ENCODE data around the gene XCR1.
A peak's percentile ranks its signal among the peaks of the same experiment; 100 is the strongest.
"Not testable (repeated sequence)": the region's sequence is repeated elsewhere in the genome, so short reads cannot be mapped to it uniquely, and the experiment has no call there.

The XCR1 gene

GRCh38 chr3:46061887-46062286 lies 34.6 kb upstream of the XCR1 start:
- no peaks in the 10 kb centered on the region for H3K27me3 ChIP-seq (ENCODE audit: control insufficient read depth in 5 of 5, insufficient read depth in 4 of 5, low read length in 5 of 5)
- no peaks in the 10 kb centered on the region for H3K9me3 ChIP-seq (ENCODE audit: control insufficient read depth in 5 of 5, low read length in 5 of 5)
- H3K9ac ChIP-seq (ENCODE audit: low read length in 5 of 5) = no peak overlapping the region
- peak overlapping the region in 1 of 5 donors; percentile 21 for H3K4me3 ChIP-seq (ENCODE audit: low read depth in 1 of 5, low read length in 5 of 5)
- H3K36me3 ChIP-seq (ENCODE audit: control insufficient read depth in 5 of 5, insufficient read depth in 5 of 5, low read length in 5 of 5) = no peaks in the 10 kb centered on the region
- H3K4me1 ChIP-seq (ENCODE audit: control insufficient read depth in 5 of 5, insufficient read depth in 5 of 5, low read length in 5 of 5) = peaks cover 5 to 44% (median 34%) of the 10 kb centered on the region in 5 donors
- no peak overlapping the region for H3K27ac ChIP-seq (ENCODE audit: low read depth, low read length)

- Histone ChIP-seq H3K4me3 (ENCODE audit: low read depth in 1 of 5, low read length in 5 of 5) (peak overlapping the region in 1 of 5 donors; percentile 21), H3K36me3 (ENCODE audit: control insufficient read depth in 5 of 5, insufficient read depth in 5 of 5, low read length in 5 of 5) (no peaks in the 10 kb centered on the region), H3K4me1 (ENCODE audit: control insufficient read depth in 5 of 5, insufficient read depth in 5 of 5, low read length in 5 of 5) (peaks cover 5 to 43% (median 34%) of the 10 kb centered on the region in 5 donors), H3K27me3 (ENCODE audit: control insufficient read depth in 5 of 5, insufficient read depth in 4 of 5, low read length in 5 of 5) (no peaks in the 10 kb centered on the region), H3K27ac (ENCODE audit: low read depth, low read length) (no peak overlapping the region), H3K9me3 (ENCODE audit: control insufficient read depth in 5 of 5, low read length in 5 of 5) (no peaks in the 10 kb centered on the region), H3K9ac (ENCODE audit: low read length in 5 of 5) (no peak overlapping the region)
Observed at GRCh38 chr3:46061108-46061720, 33.9 kb upstream of the XCR1 start.

- Histone ChIP-seq H3K9me3 (ENCODE audit: control insufficient read depth in 5 of 5, low read length in 5 of 5) (no peaks in the 10 kb centered on the region), H3K36me3 (ENCODE audit: control insufficient read depth in 5 of 5, insufficient read depth in 5 of 5, low read length in 5 of 5) (no peaks in the 10 kb centered on the region), H3K4me1 (ENCODE audit: control insufficient read depth in 5 of 5, insufficient read depth in 5 of 5, low read length in 5 of 5) (peaks cover 5 to 40% (median 30%) of the 10 kb centered on the region in 5 donors), H3K9ac (ENCODE audit: low read length in 5 of 5) (no peak overlapping the region), H3K27me3 (ENCODE audit: control insufficient read depth in 5 of 5, insufficient read depth in 4 of 5, low read length in 5 of 5) (no peaks in the 10 kb centered on the region), H3K4me3 (ENCODE audit: low read depth in 1 of 5, low read length in 5 of 5) (no peak overlapping the region), H3K27ac (ENCODE audit: low read depth, low read length) (no peak overlapping the region)
Observed at GRCh38 chr3:46060551-46060950, 33.3 kb upstream of the XCR1 start.

GRCh38 chr3:46059432-46059831 lies 32.1 kb upstream of the XCR1 start:
- Histone ChIP-seq H3K4me3 (ENCODE audit: low read depth in 1 of 5, low read length in 5 of 5) (no peak overlapping the region), H3K27ac (ENCODE audit: low read depth, low read length) (no peak overlapping the region), H3K27me3 (ENCODE audit: control insufficient read depth in 5 of 5, insufficient read depth in 4 of 5, low read length in 5 of 5) (no peaks in the 10 kb centered on the region), H3K9ac (ENCODE audit: low read length in 5 of 5) (no peak overlapping the region), H3K9me3 (ENCODE audit: control insufficient read depth in 5 of 5, low read length in 5 of 5) (no peaks in the 10 kb centered on the region), H3K4me1 (ENCODE audit: control insufficient read depth in 5 of 5, insufficient read depth in 5 of 5, low read length in 5 of 5) (peaks cover 5 to 36% (median 28%) of the 10 kb centered on the region in 5 donors), H3K36me3 (ENCODE audit: control insufficient read depth in 5 of 5, insufficient read depth in 5 of 5, low read length in 5 of 5) (no peaks in the 10 kb centered on the region)

- Histone ChIP-seq H3K4me1 (ENCODE audit: control insufficient read depth in 5 of 5, insufficient read depth in 5 of 5, low read length in 5 of 5) (peaks cover 5 to 36% (median 28%) of the 10 kb centered on the region in 5 donors), H3K36me3 (ENCODE audit: control insufficient read depth in 5 of 5, insufficient read depth in 5 of 5, low read length in 5 of 5) (no peaks in the 10 kb centered on the region), H3K27me3 (ENCODE audit: control insufficient read depth in 5 of 5, insufficient read depth in 4 of 5, low read length in 5 of 5) (no peaks in the 10 kb centered on the region), H3K4me3 (ENCODE audit: low read depth in 1 of 5, low read length in 5 of 5) (no peak overlapping the region), H3K9ac (ENCODE audit: low read length in 5 of 5) (no peak overlapping the region), H3K27ac (ENCODE audit: low read depth, low read length) (no peak overlapping the region), H3K9me3 (ENCODE audit: control insufficient read depth in 5 of 5, low read length in 5 of 5) (no peaks in the 10 kb centered on the region)
Observed at GRCh38 chr3:46058981-46059380, 31.7 kb upstream of the XCR1 start.

- H3K27ac ChIP-seq (ENCODE audit: low read depth, low read length) = no peak overlapping the region
- H3K4me3 ChIP-seq (ENCODE audit: low read depth in 1 of 5, low read length in 5 of 5) = no peak overlapping the region
- no peak overlapping the region for H3K9ac ChIP-seq (ENCODE audit: low read length in 5 of 5)
- no peaks in the 10 kb centered on the region for H3K27me3 ChIP-seq (ENCODE audit: control insufficient read depth in 5 of 5, insufficient read depth in 4 of 5, low read length in 5 of 5)
- no peaks in the 10 kb centered on the region for H3K36me3 ChIP-seq (ENCODE audit: control insufficient read depth in 5 of 5, insufficient read depth in 5 of 5, low read length in 5 of 5)
- H3K4me1 ChIP-seq (ENCODE audit: control insufficient read depth in 5 of 5, insufficient read depth in 5 of 5, low read length in 5 of 5) = peaks cover 2 to 25% (median 19%) of the 10 kb centered on the region in 5 donors
- no peaks in the 10 kb centered on the region for H3K9me3 ChIP-seq (ENCODE audit: control insufficient read depth in 5 of 5, low read length in 5 of 5)
Observed at GRCh38 chr3:46057716-46058115, 30.4 kb upstream of the XCR1 start.

GRCh38 chr3:46056686-46057085 lies 29.4 kb upstream of the XCR1 start:
- H3K9ac ChIP-seq (ENCODE audit: low read length in 5 of 5) = no peak overlapping the region
- no peaks in the 10 kb centered on the region for H3K36me3 ChIP-seq (ENCODE audit: control insufficient read depth in 5 of 5, insufficient read depth in 5 of 5, low read length in 5 of 5)
- no peaks in the 10 kb centered on the region for H3K27me3 ChIP-seq (ENCODE audit: control insufficient read depth in 5 of 5, insufficient read depth in 4 of 5, low read length in 5 of 5)
- peaks cover 0 to 15% (median 12%) of the 10 kb centered on the region in 5 donors for H3K4me1 ChIP-seq (ENCODE audit: control insufficient read depth in 5 of 5, insufficient read depth in 5 of 5, low read length in 5 of 5)
- H3K27ac ChIP-seq (ENCODE audit: low read depth, low read length) = no peak overlapping the region
- H3K9me3 ChIP-seq (ENCODE audit: control insufficient read depth in 5 of 5, low read length in 5 of 5) = no peaks in the 10 kb centered on the region
- H3K4me3 ChIP-seq (ENCODE audit: low read depth in 1 of 5, low read length in 5 of 5) = no peak overlapping the region

GRCh38 chr3:46053761-46054515 lies 26.7 kb upstream of the XCR1 start:
- H3K36me3 ChIP-seq (ENCODE audit: control insufficient read depth in 5 of 5, insufficient read depth in 5 of 5, low read length in 5 of 5); H3K4me3 ChIP-seq (ENCODE audit: low read depth in 1 of 5, low read length in 5 of 5); H3K4me1 ChIP-seq (ENCODE audit: control insufficient read depth in 5 of 5, insufficient read depth in 5 of 5, low read length in 5 of 5); H3K27ac ChIP-seq (ENCODE audit: low read depth, low read length); H3K9ac ChIP-seq (ENCODE audit: low read length in 5 of 5); H3K9me3 ChIP-seq (ENCODE audit: control insufficient read depth in 5 of 5, low read length in 5 of 5); H3K27me3 ChIP-seq (ENCODE audit: control insufficient read depth in 5 of 5, insufficient read depth in 4 of 5, low read length in 5 of 5): not testable (repeated sequence)

- not testable (repeated sequence) for H3K27me3 ChIP-seq (ENCODE audit: control insufficient read depth in 5 of 5, insufficient read depth in 4 of 5, low read length in 5 of 5); H3K9me3 ChIP-seq (ENCODE audit: control insufficient read depth in 5 of 5, low read length in 5 of 5); H3K4me3 ChIP-seq (ENCODE audit: low read depth in 1 of 5, low read length in 5 of 5); H3K36me3 ChIP-seq (ENCODE audit: control insufficient read depth in 5 of 5, insufficient read depth in 5 of 5, low read length in 5 of 5); H3K9ac ChIP-seq (ENCODE audit: low read length in 5 of 5); H3K4me1 ChIP-seq (ENCODE audit: control insufficient read depth in 5 of 5, insufficient read depth in 5 of 5, low read length in 5 of 5); H3K27ac ChIP-seq (ENCODE audit: low read depth, low read length)
Observed at GRCh38 chr3:46053265-46053664, 26.0 kb upstream of the XCR1 start.

GRCh38 chr3:46052531-46052930 lies 25.2 kb upstream of the XCR1 start:
- Histone ChIP-seq H3K4me3 (ENCODE audit: low read depth in 1 of 5, low read length in 5 of 5) (no peak overlapping the region), H3K27me3 (ENCODE audit: control insufficient read depth in 5 of 5, insufficient read depth in 4 of 5, low read length in 5 of 5) (no peaks in the 10 kb centered on the region), H3K9me3 (ENCODE audit: control insufficient read depth in 5 of 5, low read length in 5 of 5) (no peaks in the 10 kb centered on the region), H3K27ac (ENCODE audit: low read depth, low read length) (no peak overlapping the region), H3K9ac (ENCODE audit: low read length in 5 of 5) (no peak overlapping the region), H3K4me1 (ENCODE audit: control insufficient read depth in 5 of 5, insufficient read depth in 5 of 5, low read length in 5 of 5) (no peaks in the 10 kb centered on the region), H3K36me3 (ENCODE audit: control insufficient read depth in 5 of 5, insufficient read depth in 5 of 5, low read length in 5 of 5) (no peaks in the 10 kb centered on the region)

Measured in subcutaneous abdominal adipose tissue (tissue), 5 donors.